ENCODE data around the gene ADD3.

DNA sequence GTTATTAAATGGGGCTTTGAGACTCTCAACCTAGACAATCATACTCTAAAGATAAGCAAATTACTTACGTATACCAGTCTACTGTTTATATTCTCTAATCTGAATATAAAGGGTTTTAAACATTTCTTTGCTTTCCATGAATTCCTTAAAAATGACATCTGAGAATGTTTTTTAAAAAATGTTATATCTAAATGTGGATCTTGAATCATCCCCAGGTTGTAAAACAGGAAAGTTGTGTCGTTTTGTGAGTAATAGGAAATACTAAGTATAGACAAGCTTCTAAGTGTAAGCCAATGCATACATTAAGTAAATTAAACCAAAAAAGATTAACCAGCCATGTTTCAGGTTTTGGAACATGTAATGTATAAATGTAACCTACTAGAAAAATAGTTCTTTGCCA is 26.8 kb downstream of the ADD3 start:
- no peak for TF ChIP-seq JUNB (IDR thresholded peaks at IDR 0.05)
- no peak for TF ChIP-seq ZBTB40 (IDR thresholded peaks at IDR 0.05; ENCODE audit: borderline replicate concordance)
- TF ChIP-seq MTA3 (IDR thresholded peaks at IDR 0.05; ENCODE audit: borderline replicate concordance, low read length), result no peak
- no peak for TF ChIP-seq TBL1XR1 (IDR thresholded peaks at IDR 0.05; ENCODE audit: low read depth, low read length)
- TF ChIP-seq POLR2A (IDR thresholded peaks at IDR 0.05; ENCODE audit: low read depth, low read length), result no peak
- TF ChIP-seq CEBPB (IDR thresholded peaks at IDR 0.05; ENCODE audit: borderline replicate concordance in 1 of 2, low read depth in 2 of 2, low read length in 2 of 2), result no peak
- TF ChIP-seq, protein P1, sequence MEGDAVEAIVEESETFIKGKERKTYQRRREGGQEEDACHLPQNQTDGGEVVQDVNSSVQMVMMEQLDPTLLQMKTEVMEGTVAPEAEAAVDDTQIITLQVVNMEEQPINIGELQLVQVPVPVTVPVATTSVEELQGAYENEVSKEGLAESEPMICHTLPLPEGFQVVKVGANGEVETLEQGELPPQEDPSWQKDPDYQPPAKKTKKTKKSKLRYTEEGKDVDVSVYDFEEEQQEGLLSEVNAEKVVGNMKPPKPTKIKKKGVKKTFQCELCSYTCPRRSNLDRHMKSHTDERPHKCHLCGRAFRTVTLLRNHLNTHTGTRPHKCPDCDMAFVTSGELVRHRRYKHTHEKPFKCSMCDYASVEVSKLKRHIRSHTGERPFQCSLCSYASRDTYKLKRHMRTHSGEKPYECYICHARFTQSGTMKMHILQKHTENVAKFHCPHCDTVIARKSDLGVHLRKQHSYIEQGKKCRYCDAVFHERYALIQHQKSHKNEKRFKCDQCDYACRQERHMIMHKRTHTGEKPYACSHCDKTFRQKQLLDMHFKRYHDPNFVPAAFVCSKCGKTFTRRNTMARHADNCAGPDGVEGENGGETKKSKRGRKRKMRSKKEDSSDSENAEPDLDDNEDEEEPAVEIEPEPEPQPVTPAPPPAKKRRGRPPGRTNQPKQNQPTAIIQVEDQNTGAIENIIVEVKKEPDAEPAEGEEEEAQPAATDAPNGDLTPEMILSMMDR (IDR thresholded peaks at IDR 0.05 in 2 of 3, conservative IDR thresholded peaks at IDR 0.05 in 1 of 3; ENCODE audit: control insufficient read depth in 2 of 3, extremely low read depth in 1 of 3, insufficient read depth in 1 of 3, low read depth in 3 of 3, low read length in 3 of 3), result no peak
- TF ChIP-seq TCF12 (IDR thresholded peaks at IDR 0.05; ENCODE audit: low read depth, low read length), result no peak
- TF ChIP-seq HDGF (IDR thresholded peaks at IDR 0.05), result no peak
- TF ChIP-seq RFX5 (IDR thresholded peaks at IDR 0.05; ENCODE audit: low read depth, low read length), result no peak

All from GM12878 (cell line).